ENCODE data around the gene PSEN1.

DNA sequence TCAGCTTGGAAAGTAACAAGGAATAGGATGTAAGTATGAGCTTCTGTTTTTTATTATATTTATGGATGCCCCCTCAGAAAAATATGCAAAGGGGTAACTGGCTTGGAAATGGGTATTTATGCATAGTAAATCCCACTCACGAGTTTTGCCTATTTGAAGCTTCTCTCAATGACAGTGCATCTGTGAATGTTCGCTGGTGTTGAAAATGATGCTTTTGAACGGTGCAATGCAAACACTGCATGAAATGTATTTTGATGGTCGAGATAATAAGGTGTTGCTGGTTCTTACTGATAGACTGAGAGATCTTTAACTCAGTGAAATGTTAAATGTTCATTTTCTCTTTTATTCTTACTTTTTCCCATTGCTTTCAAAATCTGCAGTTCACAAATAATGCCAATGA lies 36.0 kb upstream of the PSEN1 start:
- TF ChIP-seq, protein P1, sequence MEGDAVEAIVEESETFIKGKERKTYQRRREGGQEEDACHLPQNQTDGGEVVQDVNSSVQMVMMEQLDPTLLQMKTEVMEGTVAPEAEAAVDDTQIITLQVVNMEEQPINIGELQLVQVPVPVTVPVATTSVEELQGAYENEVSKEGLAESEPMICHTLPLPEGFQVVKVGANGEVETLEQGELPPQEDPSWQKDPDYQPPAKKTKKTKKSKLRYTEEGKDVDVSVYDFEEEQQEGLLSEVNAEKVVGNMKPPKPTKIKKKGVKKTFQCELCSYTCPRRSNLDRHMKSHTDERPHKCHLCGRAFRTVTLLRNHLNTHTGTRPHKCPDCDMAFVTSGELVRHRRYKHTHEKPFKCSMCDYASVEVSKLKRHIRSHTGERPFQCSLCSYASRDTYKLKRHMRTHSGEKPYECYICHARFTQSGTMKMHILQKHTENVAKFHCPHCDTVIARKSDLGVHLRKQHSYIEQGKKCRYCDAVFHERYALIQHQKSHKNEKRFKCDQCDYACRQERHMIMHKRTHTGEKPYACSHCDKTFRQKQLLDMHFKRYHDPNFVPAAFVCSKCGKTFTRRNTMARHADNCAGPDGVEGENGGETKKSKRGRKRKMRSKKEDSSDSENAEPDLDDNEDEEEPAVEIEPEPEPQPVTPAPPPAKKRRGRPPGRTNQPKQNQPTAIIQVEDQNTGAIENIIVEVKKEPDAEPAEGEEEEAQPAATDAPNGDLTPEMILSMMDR (IDR thresholded peaks at IDR 0.05; ENCODE audit: low read depth, low read length, poor library complexity, severe bottlenecking) = no peak
- no peak for TF ChIP-seq EZH2phosphoT487 (IDR thresholded peaks at IDR 0.05; ENCODE audit: borderline replicate concordance, low read length)
